Measurements from ENCODE around the gene SLC19A1.

DNA sequence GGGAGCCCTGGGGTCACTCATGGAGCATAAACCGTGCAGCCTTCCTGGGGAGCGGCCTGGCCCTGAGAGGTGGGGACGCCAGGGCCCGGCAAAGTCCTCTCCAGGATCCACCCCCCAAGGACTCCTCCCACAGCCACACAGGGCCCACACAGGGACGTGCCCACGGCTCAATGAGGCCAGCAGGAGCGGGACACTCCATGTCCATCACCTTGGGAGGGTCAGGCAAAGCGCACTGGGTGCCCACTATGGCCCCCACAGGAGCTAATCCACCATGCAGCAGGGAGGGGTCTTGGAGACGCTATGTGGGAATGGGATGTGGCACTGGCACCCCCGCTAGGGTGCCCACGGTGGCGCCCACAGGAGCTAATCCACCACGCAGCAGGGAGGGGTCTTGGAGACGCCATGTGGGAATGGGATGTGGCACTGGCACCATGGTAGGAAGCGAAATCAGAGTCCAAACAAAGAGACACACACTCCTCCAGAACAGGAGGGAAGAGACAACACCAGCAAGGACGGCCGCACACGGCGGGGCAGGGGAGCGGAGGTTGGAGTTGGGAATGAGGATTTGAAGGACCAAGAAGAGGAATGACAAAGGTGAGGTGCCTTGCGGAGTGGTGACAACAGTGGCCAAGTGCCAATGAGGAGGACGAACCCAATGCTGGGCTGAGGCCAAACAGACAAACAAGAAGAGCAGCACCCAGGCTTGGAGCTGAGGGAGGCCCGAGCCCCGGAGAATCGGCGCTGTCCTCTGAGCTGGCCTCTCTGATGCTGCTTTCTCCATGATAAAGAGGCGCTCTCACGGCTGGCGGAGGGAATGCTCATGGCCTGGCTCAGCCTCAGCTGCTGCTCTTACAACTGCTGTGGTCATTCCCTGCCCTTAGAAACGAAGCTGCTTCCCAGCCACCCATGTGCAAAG, 18.1 kb upstream of the SLC19A1 start:
- TF ChIP-seq NFIC (IDR thresholded peaks at IDR 0.05; ENCODE audit: borderline replicate concordance) (no peak), ELF1 (IDR thresholded peaks at IDR 0.05) (no peak), RAD21 (IDR thresholded peaks at IDR 0.05; ENCODE audit: low read length) (no peak), EZH2phosphoT487 (IDR thresholded peaks at IDR 0.05; ENCODE audit: borderline replicate concordance, low read depth) (no peak), SMC3 (IDR thresholded peaks at IDR 0.05; ENCODE audit: low read depth, low read length) (no peak), POLR2AphosphoS5 (IDR thresholded peaks at IDR 0.05; ENCODE audit: low read depth, low read length) (no peak)
- TF ChIP-seq, protein P1, sequence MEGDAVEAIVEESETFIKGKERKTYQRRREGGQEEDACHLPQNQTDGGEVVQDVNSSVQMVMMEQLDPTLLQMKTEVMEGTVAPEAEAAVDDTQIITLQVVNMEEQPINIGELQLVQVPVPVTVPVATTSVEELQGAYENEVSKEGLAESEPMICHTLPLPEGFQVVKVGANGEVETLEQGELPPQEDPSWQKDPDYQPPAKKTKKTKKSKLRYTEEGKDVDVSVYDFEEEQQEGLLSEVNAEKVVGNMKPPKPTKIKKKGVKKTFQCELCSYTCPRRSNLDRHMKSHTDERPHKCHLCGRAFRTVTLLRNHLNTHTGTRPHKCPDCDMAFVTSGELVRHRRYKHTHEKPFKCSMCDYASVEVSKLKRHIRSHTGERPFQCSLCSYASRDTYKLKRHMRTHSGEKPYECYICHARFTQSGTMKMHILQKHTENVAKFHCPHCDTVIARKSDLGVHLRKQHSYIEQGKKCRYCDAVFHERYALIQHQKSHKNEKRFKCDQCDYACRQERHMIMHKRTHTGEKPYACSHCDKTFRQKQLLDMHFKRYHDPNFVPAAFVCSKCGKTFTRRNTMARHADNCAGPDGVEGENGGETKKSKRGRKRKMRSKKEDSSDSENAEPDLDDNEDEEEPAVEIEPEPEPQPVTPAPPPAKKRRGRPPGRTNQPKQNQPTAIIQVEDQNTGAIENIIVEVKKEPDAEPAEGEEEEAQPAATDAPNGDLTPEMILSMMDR (IDR thresholded peaks at IDR 0.05), result no peak

Data from SK-N-SH (cell line).